Sigmoid colon (tissue), 7 donors: ENCODE results near the gene PCNT. TPM values are rescaled to one million over a fixed set of nuclear protein-coding genes. Genes with fewer than 3 reads are reported as not detected.

ENCODE experiments used
- DNase-seq: peaks from one replicate; pipeline ENCODE4 v3.0.0-alpha.2; 2019
- H3K27ac ChIP-seq, 4 donors: fragments of 200-600 bp; sonication (generic); one replicate each; pipeline ENCODE4 v1.5.1; 2016 to 2019; ENCODE audit warnings: mild to moderate bottlenecking in 1 of 4
- H3K27me3 ChIP-seq, 3 donors: fragments of 200-600 bp; sonication (generic); one replicate each; pipeline ENCODE4 v1.5.1; 2019; ENCODE audit warnings: mild to moderate bottlenecking in 1 of 3
- H3K36me3 ChIP-seq, 4 donors: fragments of 200-600 bp; sonication (generic); one replicate each; pipeline ENCODE4 v1.5.1; 2016 to 2019
- H3K4me1 ChIP-seq, 4 donors: fragments of 200-600 bp; sonication (generic); one replicate each; pipeline ENCODE4 v1.5.1; 2017 to 2019
- H3K4me3 ChIP-seq, 4 donors: fragments of 200-600 bp; sonication (generic); one replicate each; pipeline ENCODE4 v1.5.1; 2017 to 2019; ENCODE audit warnings: mild to moderate bottlenecking in 2 of 4, moderate library complexity in 1 of 4
- H3K9me3 ChIP-seq, 4 donors: fragments of 200-600 bp in 3 of 4; sonication (generic) in 3 of 4; one replicate each; pipeline versions ENCODE4 v1.5.1 to v1.6.1; 2013 to 2019
- CTCF ChIP-seq, 4 experiments: fragments of 450-650 bp in 3 of 4; fragments of 200-600 bp in 1 of 4; IDR thresholded peaks; one replicate each; pipeline ENCODE4 v1.5.1; 2016 to 2019; ENCODE audit warnings: antibody characterized with exemption in 4 of 4, mild to moderate bottlenecking in 3 of 4, moderate library complexity in 2 of 4
- EP300 ChIP-seq, 4 donors: sonication (generic); formaldehyde crosslinking; IDR thresholded peaks; one replicate each; pipeline ENCODE4 v1.6.1; 2017; ENCODE audit warnings: antibody characterized with exemption in 4 of 4
- POLR2A ChIP-seq, 2 donors: fragments of 450-650 bp; IDR thresholded peaks; one replicate each; pipeline ENCODE4 v1.6.1; 2016; ENCODE audit warnings: antibody characterized with exemption in 2 of 2, mild to moderate bottlenecking in 2 of 2, moderate library complexity in 2 of 2
- POLR2AphosphoS5 ChIP-seq, 4 donors: sonication (generic); formaldehyde crosslinking; IDR thresholded peaks; one replicate each; pipeline ENCODE4 v1.6.1; 2017; ENCODE audit warnings: antibody characterized with exemption in 4 of 4
- whole genome bisulfite sequencing, 2 donors: extraction: QIAGEN DNeasy Blood & Tissue Kit; methylation state at CpG; one replicate each; pipeline ENCODE4 v1.1.7; 2013; 5-methylcytosine and 5-hydroxymethylcytosine counted together
- intact Hi-C: fragments of 100-400 bp; cut with DNase I; formaldehyde crosslinking; loops from one replicate; pipeline ENCODE4 v1.15.1; 2023
- polyA plus RNA-seq, 3 donors: library from polyadenylated mRNA; stranded (reverse); fragments of 200-250 nt; gene quantifications; one replicate each; pipeline ENCODE4 v1.2.3, GENCODE V29; 2013
- total RNA-seq, 4 donors: library from RNA; depleted of rRNA; stranded (reverse); fragments of >200 nt; gene quantifications; one replicate each; pipeline ENCODE4 v1.1.0, GENCODE V29; 2016
- donor health status: healthy with polysubstance abuse.
- donor health status: Bipolar disorder and iron deficiency.
- donor health status: healthy.

Gene PCNT
- total and polyA plus RNA-seq, 7 donors = 6.0 to 49.6 (median 18.5) TPM

GRCh38 chr21:46381541-46381940, 57.6 kb downstream of the PCNT start:
- WGBS, 2 donors = 95 to 97% methylated on average over 5 of the region's 5 CpGs
- Histone ChIP-seq H3K4me1 (no peaks in the 10 kb centered on the region), H3K36me3 (peaks cover 0 to 36% (median 13%) of the 10 kb centered on the region in 4 donors), H3K4me3 (no peak overlapping the region), H3K9me3 (no peaks in the 10 kb centered on the region), H3K27ac (no peak overlapping the region), H3K27me3 (no peaks in the 10 kb centered on the region)
- DNase-seq = no peak
- intact Hi-C loops = no loop called here
- TF ChIP-seq CTCF (IDR thresholded peaks at IDR 0.05) (no peak), EP300 (IDR thresholded peaks at IDR 0.05) (no peak), POLR2A (IDR thresholded peaks at IDR 0.05) (no peak)

- H3K27ac ChIP-seq = no peak overlapping the region
- H3K36me3 ChIP-seq = peaks cover 0 to 58% (median 18%) of the 10 kb centered on the region in 4 donors
- H3K4me1 ChIP-seq = no peaks in the 10 kb centered on the region
- no peaks in the 10 kb centered on the region for H3K27me3 ChIP-seq
- WGBS, 2 donors = 98 to 99% methylated on average over 24 of the region's 24 CpGs
- no peaks in the 10 kb centered on the region for H3K9me3 ChIP-seq
- H3K4me3 ChIP-seq = no peak overlapping the region
- no peak for DNase-seq
- intact Hi-C loops = no loop called here
- TF ChIP-seq CTCF (IDR thresholded peaks at IDR 0.05) (no peak), EP300 (IDR thresholded peaks at IDR 0.05) (no peak), POLR2A (IDR thresholded peaks at IDR 0.05) (no peak), POLR2AphosphoS5 (IDR thresholded peaks at IDR 0.05) (no peak)
Measured at GRCh38 chr21:46384556-46384955, 60.6 kb downstream of the PCNT start.

- TF ChIP-seq POLR2A (IDR thresholded peaks at IDR 0.05) = no peak
- no peak for TF ChIP-seq CTCF (IDR thresholded peaks at IDR 0.05)
- no peak for TF ChIP-seq POLR2AphosphoS5 (IDR thresholded peaks at IDR 0.05)
- no peak for TF ChIP-seq EP300 (IDR thresholded peaks at IDR 0.05)
- Histone ChIP-seq H3K27me3 (no peaks in the 10 kb centered on the region), H3K36me3 (peaks cover 0 to 72% (median 22%) of the 10 kb centered on the region in 4 donors), H3K4me1 (no peaks in the 10 kb centered on the region), H3K27ac (no peak overlapping the region), H3K4me3 (no peak overlapping the region), H3K9me3 (no peaks in the 10 kb centered on the region)
- intact Hi-C loops = no loop called here
- WGBS, 2 donors = 88 to 90% methylated on average over 45 of the region's 45 CpGs
- no peak for DNase-seq
Measured at GRCh38 chr21:46385846-46386733, 62.1 kb downstream of the PCNT start.

GRCh38 chr21:46386734-46387088, 62.8 kb downstream of the PCNT start:
- 94 to 96% methylated on average over 13 of the region's 13 CpGs for WGBS, 2 donors
- DNase-seq = no peak
- no peaks in the 10 kb centered on the region for H3K4me1 ChIP-seq
- peaks cover 0 to 77% (median 23%) of the 10 kb centered on the region in 4 donors for H3K36me3 ChIP-seq
- no peak for TF ChIP-seq EP300 (IDR thresholded peaks at IDR 0.05)
- no peak for TF ChIP-seq CTCF (IDR thresholded peaks at IDR 0.05)
- TF ChIP-seq POLR2A (IDR thresholded peaks at IDR 0.05) = no peak
- no peak for TF ChIP-seq POLR2AphosphoS5 (IDR thresholded peaks at IDR 0.05)
- intact Hi-C loops = no loop called here
- no peak overlapping the region for H3K27ac ChIP-seq
- no peaks in the 10 kb centered on the region for H3K9me3 ChIP-seq
- no peaks in the 10 kb centered on the region for H3K27me3 ChIP-seq
- no peak overlapping the region for H3K4me3 ChIP-seq
